GM23338 (cell line): Measurements from ENCODE around the gene FGFR2. TPM values are rescaled to one million over a fixed set of nuclear protein-coding genes. Genes with fewer than 3 reads are reported as not detected.

Experiments used
- ATAC-seq: fragments of 200-7000 bp; cut with Tn5 transposase; 3 replicates; pipeline ENCODE4 v1.9.1; 2020
- DNase-seq: peaks from one replicate; pipeline ENCODE4 v3.0.0-alpha.2; 2015; ENCODE audit warnings: low spot score
- H2AFZ ChIP-seq: fragments of 200-600 bp; sonication (generic); 2 replicates; pipeline ENCODE4 v1.8.0; 2016; ENCODE audit warnings: antibody characterized with exemption, mild to moderate bottlenecking, moderate library complexity
- H3F3A ChIP-seq: fragments of 200-600 bp; sonication (generic); replicated peaks from 2 replicates; pipeline ENCODE4 v1.8.0; 2017; ENCODE audit warnings: antibody characterized with exemption, mixed run types, low read depth
- H3K27ac ChIP-seq: fragments of 200-600 bp; sonication (generic); 2 replicates; pipeline ENCODE4 v1.6.1; 2016; ENCODE audit warnings: low read depth
- H3K27me3 ChIP-seq: fragments of 200-600 bp; sonication (generic); 2 replicates; pipeline ENCODE4 v1.8.0; 2016; ENCODE audit warnings: mild to moderate bottlenecking, mixed run types, moderate library complexity; ENCODE audit not compliant: insufficient read depth
- H3K36me3 ChIP-seq: fragments of 200-600 bp; sonication (generic); 2 replicates; pipeline ENCODE4 v1.8.0; 2016; ENCODE audit warnings: mild to moderate bottlenecking; ENCODE audit not compliant: insufficient read depth
- H3K4me1 ChIP-seq: fragments of 200-600 bp; sonication (generic); 2 replicates; pipeline ENCODE4 v1.8.0; 2016; ENCODE audit warnings: mild to moderate bottlenecking, moderate library complexity; ENCODE audit not compliant: insufficient read depth
- H3K4me2 ChIP-seq: fragments of 200-600 bp; sonication (generic); 2 replicates; pipeline ENCODE4 v1.7.1; 2017; ENCODE audit warnings: mixed run types
- H3K4me3 ChIP-seq: fragments of 200-600 bp; sonication (generic); 2 replicates; pipeline ENCODE4 v1.6.1; 2016; ENCODE audit warnings: mixed run types
- H3K79me2 ChIP-seq: fragments of 200-600 bp; sonication (generic); replicated peaks from 2 replicates; pipeline ENCODE4 v1.8.0; 2017; ENCODE audit warnings: mild to moderate bottlenecking; ENCODE audit not compliant: insufficient read depth
- H3K9me2 ChIP-seq: fragments of 200-600 bp; sonication (generic); 2 replicates; pipeline ENCODE4 v1.8.0; 2017; ENCODE audit not compliant: insufficient read depth
- H4K20me1 ChIP-seq: fragments of 200-600 bp; sonication (generic); replicated peaks from 2 replicates; pipeline ENCODE4 v1.8.0; 2017; ENCODE audit warnings: mild to moderate bottlenecking; ENCODE audit not compliant: insufficient read depth
- H3K27ac Mint-ChIP-seq: 2 replicates; pipeline ENCODE4 v1.8.0; 2020; ENCODE audit warnings: inconsistent platforms, mild to moderate bottlenecking, moderate library complexity, mixed read lengths
- H3K27me3 Mint-ChIP-seq: 3 replicates; pipeline ENCODE4 v1.8.0; 2022; ENCODE audit warnings: low read depth, mild to moderate bottlenecking, moderate library complexity, mixed read lengths, inconsistent platforms; ENCODE audit not compliant: insufficient read depth, poor library complexity
- H3K36me3 Mint-ChIP-seq: 3 replicates; pipeline ENCODE4 v1.8.0; 2021; ENCODE audit warnings: low read depth, mild to moderate bottlenecking, inconsistent platforms, moderate library complexity, mixed read lengths
- H3K4me1 Mint-ChIP-seq: 3 replicates; pipeline ENCODE4 v1.8.0; 2020; ENCODE audit warnings: mild to moderate bottlenecking, inconsistent platforms, mixed read lengths
- H3K4me3 Mint-ChIP-seq: 3 replicates; pipeline ENCODE4 v1.8.0; 2021; ENCODE audit warnings: moderate library complexity, mild to moderate bottlenecking, inconsistent platforms, mixed read lengths
- H3K9me3 Mint-ChIP-seq: 3 replicates; pipeline ENCODE4 v1.8.0; 2020; ENCODE audit warnings: moderate library complexity, mild to moderate bottlenecking, inconsistent platforms, mixed read lengths
- CREB1 ChIP-seq: fragments of 250-450 bp; sonication (Bioruptor Pico); IDR thresholded peaks from 2 replicates; pipeline ENCODE4 v1.5.0; 2020; ENCODE audit warnings: low read depth, mild to moderate bottlenecking, moderate library complexity
- CTCF ChIP-seq, 2 experiments: fragments of 200-600 bp in 1 of 2; sonication (generic) in 1 of 2; conservative IDR thresholded peaks; 2 replicates each; pipeline versions ENCODE4 v1.5.1 to v1.6.1; 2016 to 2017; ENCODE audit warnings: antibody characterized with exemption in 2 of 2, low read depth in 2 of 2, mild to moderate bottlenecking in 2 of 2, moderate library complexity in 1 of 2
- ETS1 ChIP-seq: IDR thresholded peaks from 2 replicates; pipeline ENCODE4 v1.6.1; 2016; ENCODE audit warnings: antibody characterized with exemption
- EZH2 ChIP-seq: fragments of 200-600 bp; sonication (generic); IDR thresholded peaks from one replicate; pipeline ENCODE4 v1.8.0; 2017; ENCODE audit warnings: antibody characterized with exemption, mild to moderate bottlenecking, low read depth; ENCODE audit not compliant: unreplicated experiment
- NANOG ChIP-seq: IDR thresholded peaks from 2 replicates; pipeline ENCODE4 v1.6.1; 2016; ENCODE audit warnings: antibody characterized with exemption, borderline replicate concordance
- REST ChIP-seq: IDR thresholded peaks from one replicate; pipeline ENCODE4 v1.6.1; 2018; ENCODE audit warnings: antibody characterized with exemption; ENCODE audit not compliant: unreplicated experiment
- ZNF114 ChIP-seq: fragments of 250-450 bp; sonication (Bioruptor Pico); IDR thresholded peaks from 2 replicates; pipeline ENCODE4 v1.5.0; 2020; ENCODE audit warnings: mild to moderate bottlenecking, moderate library complexity
- ZNF331 ChIP-seq: fragments of 250-450 bp; sonication (Bioruptor Pico); IDR thresholded peaks from 2 replicates; pipeline ENCODE4 v1.5.0; 2020; ENCODE audit warnings: low read depth, mild to moderate bottlenecking, moderate library complexity
- ZNF462 ChIP-seq: fragments of 250-450 bp; sonication (Bioruptor Pico); IDR thresholded peaks from 2 replicates; pipeline ENCODE4 v1.5.0; 2020; ENCODE audit warnings: mild to moderate bottlenecking, moderate library complexity
- polyA plus RNA-seq: library from polyadenylated mRNA; unstranded; fragments of >200 nt; fragmentation: Nextera tagmentation; extraction: Ambion mirVana; gene quantifications from 2 replicates; pipeline ENCODE4 v1.2.1, GENCODE V29; 2016
- total RNA-seq: library from RNA; depleted of rRNA; stranded (reverse); fragments of >200 nt; shearing (Covaris generic); gene quantifications from 2 replicates; pipeline ENCODE4 v1.2.3, GENCODE V29; 2014

The FGFR2 gene
- total and polyA plus RNA-seq, 2 experiments from 2014 or later = 31.1 to 106 TPM

- Histone ChIP-seq H3K4me2 (peak overlapping the region; percentile 1; the same call in 1 of the 2 replicates), H3K27me3 (no peaks in the 10 kb centered on the region), H3F3A (no peaks in the 10 kb centered on the region; the same call in 1 of the 2 replicates), H3K36me3 (no peaks in the 10 kb centered on the region), H3K4me1 (peaks cover 83% of the 10 kb centered on the region), H3K79me2 (peaks cover 99% of the 10 kb centered on the region), H3K27ac (peak overlapping the region; percentile 51; the same call in 1 of the 2 replicates), H3K4me3 (no peak overlapping the region), H2AFZ (no peak overlapping the region), H3K9me2 (no peaks in the 10 kb centered on the region), H4K20me1 (peaks cover 73% of the 10 kb centered on the region)
- Mint-ChIP-seq H3K36me3 (peaks cover 31% of the 10 kb centered on the region), H3K4me3 (no peak overlapping the region), H3K27me3 (peaks cover 10% of the 10 kb centered on the region), H3K4me1 (peaks cover 78% of the 10 kb centered on the region), H3K27ac (peak overlapping the region; percentile 12; the same call in 1 of the 2 replicates), H3K9me3 (no peaks in the 10 kb centered on the region)
- DNase-seq = no peak
- ATAC-seq = peak; percentile 15
- TF ChIP-seq ZNF462 (CRISPR knock-in tag) (no peak), REST (no peak), CREB1 (no peak), ZNF114 (CRISPR knock-in tag) (no peak), CTCF (conservative IDR thresholded peaks at IDR 0.05; ENCODE audit: low read depth in 2 of 2) (no peak), ZNF331 (CRISPR knock-in tag) (no peak), EZH2 (no peak), ETS1 (no peak), NANOG (no peak)
Observed at GRCh38 chr10:121574519-121575166, 23.6 kb downstream of the FGFR2 start.
